Right cardiac atrium (tissue), 5 donors: ENCODE measurements around the gene GNL1. TPM values are rescaled to one million over a fixed set of nuclear protein-coding genes. Genes with fewer than 3 reads are reported as not detected.

Experiments
- ATAC-seq, 2 donors: fragments of 200-7000 bp; cut with Tn5 transposase; one replicate each; pipeline versions ENCODE4 v1.8.0 to v1.9.1; 2020; ENCODE audit warnings: moderate library complexity in 2 of 2, mild to moderate bottlenecking in 1 of 2
- DNase-seq, 3 donors: peaks; one replicate each; pipeline ENCODE4 v3.0.0-alpha.2; 2020
- H3K27ac ChIP-seq: one replicate; pipeline ENCODE4 v1.5.1; 2013; ENCODE audit warnings: mild to moderate bottlenecking, low read length, control low read depth, moderate library complexity
- H3K27me3 ChIP-seq: one replicate; pipeline ENCODE4 v1.6.1; 2013; ENCODE audit not compliant: control insufficient read depth, insufficient read depth
- H3K4me1 ChIP-seq: one replicate; pipeline ENCODE4 v1.6.1; 2013; ENCODE audit warnings: low read length; ENCODE audit not compliant: control insufficient read depth, insufficient read depth
- H3K4me3 ChIP-seq: one replicate; pipeline ENCODE4 v1.5.1; 2013; ENCODE audit warnings: low read length, control low read depth
- H3K9me3 ChIP-seq: one replicate; pipeline ENCODE4 v1.6.1; 2013; ENCODE audit warnings: low read length; ENCODE audit not compliant: control insufficient read depth
- WGBS: extraction: QIAGEN DNeasy Blood & Tissue Kit; methylation state at CpG from one replicate; pipeline ENCODE4 v1.1.7; 2013; 5-methylcytosine and 5-hydroxymethylcytosine counted together
- intact Hi-C, 4 donors: fragments of 100-400 bp; cut with DNase I; formaldehyde crosslinking; loops; one replicate each; pipeline versions ENCODE4 v1.11.0 to v1.14.0; 2022 to 2023
- microRNA-seq, 2 donors: library from miRNA; unstranded; fragments of <30 nt; microRNA quantifications; one replicate each; pipeline ENCODE4 v1.2.0, GENCODE V29; 2020 to 2021
- polyA plus RNA-seq: library from polyadenylated mRNA; stranded (reverse); fragments of 200-250 nt; gene quantifications from one replicate; pipeline ENCODE4 v1.2.3, GENCODE V29; 2013
- total RNA-seq, 4 donors: library from RNA; stranded (reverse); fragmentation: NEBNext Ultra II Directional; extraction: Animal tissue kit (Norgen Biotek cat#: 25700); gene quantifications; one replicate each; pipeline ENCODE4 v1.2.1, GENCODE V29; 2021
- donor health status: healthy with polysubstance abuse.
- donor health status: DM: no; HTN: yes; CAD: no.
- donor health status: DM: no; HTN: no; CAD: no.
- donor health status: DM: no; HTN: yes; CAD: no; lungs with severe emphysema.
- donor health status: DM: yes; HTN: yes; CAD: no.

The GNL1 gene
- total and polyA plus RNA-seq, 5 donors: 22.7 to 33.7 (median 24.2) TPM

DNA sequence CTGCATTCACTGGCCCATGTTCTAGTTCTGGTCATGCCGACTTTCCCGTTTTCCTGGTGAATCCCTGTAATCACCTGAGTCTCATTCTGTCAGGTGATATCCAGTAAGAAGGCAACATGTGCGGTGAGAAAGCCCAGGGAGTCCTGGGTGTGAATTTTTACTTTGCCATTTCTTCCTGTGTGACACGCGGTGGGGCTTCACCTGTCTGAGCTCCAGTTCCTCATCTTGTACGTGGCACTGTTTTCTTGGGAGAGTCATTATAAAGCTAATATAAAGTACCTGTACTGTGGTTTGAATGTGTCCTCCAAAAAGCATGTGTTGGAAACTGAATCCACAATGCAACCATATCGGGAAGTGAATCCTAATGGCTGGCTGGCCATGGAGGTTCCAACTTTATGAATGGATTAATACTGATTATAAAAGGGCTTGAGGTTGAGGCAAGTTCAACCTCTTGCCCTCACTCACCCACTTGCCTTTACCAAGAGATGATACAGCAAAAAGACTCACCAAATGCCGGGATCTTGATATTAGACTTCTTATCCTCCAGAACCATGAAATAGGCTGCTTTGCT, 61.9 kb downstream of the GNL1 start:
- no peaks in the 10 kb centered on the region for H3K9me3 ChIP-seq
- H3K4me1 ChIP-seq: no peaks in the 10 kb centered on the region
- ATAC-seq: no peak
- H3K27ac ChIP-seq: no peak overlapping the region
- intact Hi-C loops: loop anchor here in 2 of 4 donors (5.0 kb wide), 1 partner anchor 38 kb away; no protein-coding TSS in a partner anchor
- WGBS: 81% methylated on average over 8 of the region's 8 CpGs
- H3K27me3 ChIP-seq: no peaks in the 10 kb centered on the region
- DNase-seq: no peak
- no peak overlapping the region for H3K4me3 ChIP-seq

DNA sequence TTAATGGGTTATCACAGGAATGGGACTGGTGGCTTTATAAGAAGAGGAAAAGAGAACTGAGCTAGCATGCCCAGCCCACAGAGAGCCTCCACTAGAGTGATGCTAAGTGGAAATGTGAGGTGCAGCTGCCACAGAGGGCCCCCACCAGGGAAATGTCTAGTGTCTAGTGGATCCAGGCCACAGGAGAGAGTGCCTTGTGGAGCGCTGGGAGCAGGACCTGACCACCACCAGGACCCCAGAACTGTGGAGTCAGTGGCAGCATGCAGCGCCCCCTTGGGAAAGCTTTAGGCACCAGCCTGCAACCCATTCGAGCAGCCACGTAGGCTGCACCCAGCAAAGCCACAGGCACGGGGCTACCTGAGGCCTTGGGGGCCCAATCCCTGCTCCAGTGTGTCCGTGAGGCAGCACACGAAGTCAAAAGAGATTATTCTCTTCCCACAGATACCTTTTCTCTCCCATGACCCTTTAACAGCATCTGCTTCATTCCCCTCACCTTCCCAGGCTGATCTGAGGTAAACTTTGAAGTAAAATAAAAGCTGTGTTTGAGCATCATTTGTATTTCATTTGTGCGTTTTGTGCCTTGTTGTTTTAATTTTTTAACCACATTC, 62.5 kb downstream of the GNL1 start:
- Histone ChIP-seq H3K27me3 (no peaks in the 10 kb centered on the region), H3K27ac (no peak overlapping the region), H3K4me1 (no peaks in the 10 kb centered on the region), H3K9me3 (no peaks in the 10 kb centered on the region), H3K4me3 (no peak overlapping the region)
- no peak for ATAC-seq
- 71% methylated on average over 8 of the region's 8 CpGs for WGBS
- intact Hi-C loops: loop anchor here in 2 of 4 donors (5.0 kb wide), 1 partner anchor 39 kb away; no protein-coding TSS in a partner anchor
- DNase-seq: no peak

GRCh38 chr6:30491991-30492952, 64.0 kb downstream of the GNL1 start:
- 73% methylated on average over 16 of the region's 16 CpGs for WGBS
- H3K27ac ChIP-seq: no peak overlapping the region
- intact Hi-C loops: loop anchor here in 2 of 4 donors (5.0 kb wide), 1 partner anchor 40 kb away; no protein-coding TSS in a partner anchor
- no peaks in the 10 kb centered on the region for H3K4me1 ChIP-seq
- ATAC-seq (no peak), DNase-seq (no peak)
- peak overlapping the region; percentile 32 for H3K4me3 ChIP-seq
- no peaks in the 10 kb centered on the region for H3K9me3 ChIP-seq
- H3K27me3 ChIP-seq: no peaks in the 10 kb centered on the region

Small RNA genes lying within 50 kb of the gene (microRNA-seq; reads per million reads assigned to microRNA genes)
- 20.9 to 38.3 reads per million in 2 donors for gene MIR877

Other genes with a start within 250 kb of the GNL1 start
- 10 to 100 TPM in 3 of 4 donors, 1 to 10 TPM in 1; 9.6 to 12.1 (median 10.7) TPM for gene TRIM39, start 229.6 kb downstream of the GNL1 start, total RNA-seq
- gene TRIM39, start 229.6 kb downstream of the GNL1 start, polyA plus RNA-seq: 6.9 TPM
- gene RPP21, start 211.3 kb downstream of the GNL1 start, total RNA-seq: 10 to 100 TPM; 15.7 to 30.1 (median 24.8) TPM
- 70.9 TPM for gene RPP21, start 211.3 kb downstream of the GNL1 start, polyA plus RNA-seq
- gene HLA-E, start 67.0 kb downstream of the GNL1 start, total RNA-seq: 100 to 1,000 TPM; 180 to 230 (median 214) TPM
- gene HLA-E, start 67.0 kb downstream of the GNL1 start, polyA plus RNA-seq: 227 TPM
- 1 to 10 TPM; 4.4 to 5.7 (median 4.9) TPM for gene PRR3, start 806 bp upstream of the GNL1 start, total RNA-seq
- 4.2 TPM for gene PRR3, start 806 bp upstream of the GNL1 start, polyA plus RNA-seq
- 10 to 100 TPM; 36.7 to 40.7 (median 39.2) TPM for gene ABCF1, start 15.0 kb upstream of the GNL1 start, total RNA-seq
- 26.8 TPM for gene ABCF1, start 15.0 kb upstream of the GNL1 start, polyA plus RNA-seq
- gene PPP1R10, start 60.8 kb upstream of the GNL1 start, total RNA-seq: 10 to 100 TPM; 36.5 to 46.6 (median 43.4) TPM
- 16.0 TPM for gene PPP1R10, start 60.8 kb upstream of the GNL1 start, polyA plus RNA-seq
- 10 to 100 TPM; 60.2 to 77.5 (median 72.0) TPM for gene MRPS18B, start 61.4 kb upstream of the GNL1 start, total RNA-seq
- gene MRPS18B, start 61.4 kb upstream of the GNL1 start, polyA plus RNA-seq: 97.6 TPM
- 1 to 10 TPM; 2.6 to 3.5 (median 3.2) TPM for gene ATAT1, start 70.4 kb upstream of the GNL1 start, total RNA-seq
- 2.8 TPM for gene ATAT1, start 70.4 kb upstream of the GNL1 start, polyA plus RNA-seq
- 10 to 100 TPM; 37.9 to 53.0 (median 45.5) TPM for gene C6orf136, start 90.6 kb upstream of the GNL1 start, total RNA-seq
- 46.3 TPM for gene C6orf136, start 90.6 kb upstream of the GNL1 start, polyA plus RNA-seq
- 10 to 100 TPM; 18.2 to 23.4 (median 20.4) TPM for gene DHX16, start 116.5 kb upstream of the GNL1 start, total RNA-seq
- 17.0 TPM for gene DHX16, start 116.5 kb upstream of the GNL1 start, polyA plus RNA-seq
- gene PPP1R18, start 130.2 kb upstream of the GNL1 start, total RNA-seq: 10 to 100 TPM; 21.8 to 33.9 (median 23.5) TPM
- 23.1 TPM for gene PPP1R18, start 130.2 kb upstream of the GNL1 start, polyA plus RNA-seq
- 1 to 10 TPM; 2.5 to 5.8 (median 5.0) TPM for gene NRM, start 134.5 kb upstream of the GNL1 start, total RNA-seq
- gene NRM, start 134.5 kb upstream of the GNL1 start, polyA plus RNA-seq: 5.3 TPM
- 10 to 100 TPM; 20.7 to 26.6 (median 24.2) TPM for gene MDC1, start 160.8 kb upstream of the GNL1 start, total RNA-seq
- 11.1 TPM for gene MDC1, start 160.8 kb upstream of the GNL1 start, polyA plus RNA-seq
- gene TUBB, start 163.9 kb upstream of the GNL1 start, total RNA-seq: 100 to 1,000 TPM; 130 to 250 (median 200) TPM
- 170 TPM for gene TUBB, start 163.9 kb upstream of the GNL1 start, polyA plus RNA-seq
- 100 to 1,000 TPM; 180 to 208 (median 199) TPM for gene FLOT1, start 186.2 kb upstream of the GNL1 start, total RNA-seq
- 264 TPM for gene FLOT1, start 186.2 kb upstream of the GNL1 start, polyA plus RNA-seq
- 10 to 100 TPM; 22.4 to 60.2 (median 34.1) TPM for gene IER3, start 188.1 kb upstream of the GNL1 start, total RNA-seq
- gene IER3, start 188.1 kb upstream of the GNL1 start, polyA plus RNA-seq: 63.6 TPM